Neural progenitor cell (in vitro differentiated cells): ENCODE data around the gene FRS2. TPM values are rescaled to one million over a fixed set of nuclear protein-coding genes. Genes with fewer than 3 reads are reported as not detected.

Source experiments
- DNase-seq: peaks from one replicate; pipeline ENCODE4 v3.0.0-alpha.2; 2016; ENCODE audit warnings: low spot score
- H2AFZ ChIP-seq: fragments of 200-600 bp; sonication (generic); replicated peaks from 2 replicates; pipeline ENCODE4 v1.6.1; 2016; ENCODE audit warnings: antibody characterized with exemption
- H3F3A ChIP-seq: fragments of 200-600 bp; sonication (generic); 2 replicates; pipeline ENCODE4 v1.6.1; 2016; ENCODE audit warnings: antibody characterized with exemption, low read depth
- H3K27ac ChIP-seq: fragments of 200-600 bp; sonication (generic); 2 replicates; pipeline ENCODE4 v1.5.1; 2016; ENCODE audit warnings: mild to moderate bottlenecking
- H3K27me3 ChIP-seq: fragments of 200-600 bp; sonication (generic); 2 replicates; pipeline ENCODE4 v1.6.1; 2016; ENCODE audit warnings: mild to moderate bottlenecking, moderate library complexity
- H3K36me3 ChIP-seq: fragments of 200-600 bp; sonication (generic); 2 replicates; pipeline ENCODE4 v1.5.1; 2016
- H3K4me1 ChIP-seq: fragments of 200-600 bp; sonication (generic); 2 replicates; pipeline ENCODE4 v1.6.1; 2016; ENCODE audit warnings: mixed run types
- H3K4me2 ChIP-seq: fragments of 200-600 bp; sonication (generic); 2 replicates; pipeline ENCODE4 v1.6.1; 2016
- H3K4me3 ChIP-seq: fragments of 200-600 bp; sonication (generic); 2 replicates; pipeline ENCODE4 v1.5.1; 2016
- H3K79me2 ChIP-seq: fragments of 200-600 bp; sonication (generic); 2 replicates; pipeline ENCODE4 v1.6.1; 2016; ENCODE audit warnings: low read depth
- H3K9ac ChIP-seq: fragments of 200-600 bp; sonication (generic); 2 replicates; pipeline ENCODE4 v1.6.1; 2016
- H3K9me3 ChIP-seq: fragments of 200-600 bp; sonication (generic); 2 replicates; pipeline ENCODE4 v1.5.1; 2016; ENCODE audit warnings: low read depth
- H4K20me1 ChIP-seq: fragments of 200-600 bp; sonication (generic); 2 replicates; pipeline ENCODE4 v1.6.1; 2016; ENCODE audit warnings: low read depth
- H3K27ac Mint-ChIP-seq: 3 replicates; pipeline ENCODE4 v1.8.0; 2021; ENCODE audit warnings: mixed read lengths
- H3K27me3 Mint-ChIP-seq: 2 replicates; pipeline ENCODE4 v1.8.0; 2022; ENCODE audit warnings: low read depth, mild to moderate bottlenecking, inconsistent platforms, moderate library complexity, mixed read lengths; ENCODE audit not compliant: insufficient read depth
- H3K36me3 Mint-ChIP-seq: 3 replicates; pipeline ENCODE4 v1.8.0; 2021; ENCODE audit warnings: mixed read lengths
- H3K4me1 Mint-ChIP-seq: 3 replicates; pipeline ENCODE4 v1.8.0; 2021; ENCODE audit warnings: mixed read lengths
- H3K4me3 Mint-ChIP-seq: 3 replicates; pipeline ENCODE4 v1.8.0; 2021; ENCODE audit warnings: mild to moderate bottlenecking, moderate library complexity, mixed read lengths
- H3K9me3 Mint-ChIP-seq: 3 replicates; pipeline ENCODE4 v1.8.0; 2020; ENCODE audit warnings: mixed read lengths
- EZH2 ChIP-seq: fragments of 200-600 bp; sonication (generic); IDR thresholded peaks from 2 replicates; pipeline ENCODE4 v1.6.1; 2017; ENCODE audit warnings: antibody characterized with exemption, mild to moderate bottlenecking, moderate library complexity
- EZH2phosphoT487 ChIP-seq: fragments of 200-600 bp; sonication (generic); IDR thresholded peaks from 2 replicates; pipeline ENCODE4 v1.6.1; 2017; ENCODE audit warnings: antibody characterized with exemption
- total RNA-seq: library from RNA; depleted of rRNA; stranded (reverse); fragments of >200 nt; gene quantifications from 2 replicates; pipeline ENCODE4 v1.2.3, GENCODE V29; 2015; ENCODE audit warnings: low replicate concordance
- TF ChIP-seq, protein P1 (sequence below): fragments of 200-600 bp; sonication (generic); IDR thresholded peaks from 2 replicates; pipeline ENCODE4 v1.5.1; 2017; ENCODE audit warnings: antibody characterized with exemption, mild to moderate bottlenecking

FRS2 gene
- total RNA-seq, 1 donor from 2014 or later, result 128 TPM

DNA sequence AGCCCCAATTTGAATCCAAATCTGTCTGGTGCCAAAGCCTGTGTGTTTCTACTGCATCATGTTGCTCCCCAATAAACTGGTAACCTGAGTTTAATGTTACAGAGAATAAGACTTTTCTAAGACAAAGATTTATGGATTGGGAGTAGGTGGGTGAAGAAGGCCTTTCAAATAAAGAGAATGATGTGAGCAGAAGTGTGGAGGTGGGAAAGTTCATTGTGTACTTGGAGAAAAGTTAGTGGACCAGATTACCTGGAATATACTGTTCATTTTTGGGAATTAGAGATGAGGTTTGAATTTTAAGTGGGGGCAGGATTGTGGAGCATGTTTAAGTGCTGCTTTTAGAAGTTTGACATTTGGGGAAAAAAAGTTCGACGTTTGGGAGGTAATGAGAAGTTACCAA lies 3.1 kb downstream of the FRS2 start:
- Mint-ChIP-seq H3K4me3 (no peak overlapping the region), H3K9me3 (no peaks in the 10 kb centered on the region), H3K4me1 (peaks cover 49% of the 10 kb centered on the region), H3K36me3 (peaks cover 5% of the 10 kb centered on the region), H3K27ac (no peak overlapping the region), H3K27me3 (peaks cover 2% of the 10 kb centered on the region)
- TF ChIP-seq EZH2phosphoT487 (no peak), EZH2 (no peak)
- TF ChIP-seq, protein P1, sequence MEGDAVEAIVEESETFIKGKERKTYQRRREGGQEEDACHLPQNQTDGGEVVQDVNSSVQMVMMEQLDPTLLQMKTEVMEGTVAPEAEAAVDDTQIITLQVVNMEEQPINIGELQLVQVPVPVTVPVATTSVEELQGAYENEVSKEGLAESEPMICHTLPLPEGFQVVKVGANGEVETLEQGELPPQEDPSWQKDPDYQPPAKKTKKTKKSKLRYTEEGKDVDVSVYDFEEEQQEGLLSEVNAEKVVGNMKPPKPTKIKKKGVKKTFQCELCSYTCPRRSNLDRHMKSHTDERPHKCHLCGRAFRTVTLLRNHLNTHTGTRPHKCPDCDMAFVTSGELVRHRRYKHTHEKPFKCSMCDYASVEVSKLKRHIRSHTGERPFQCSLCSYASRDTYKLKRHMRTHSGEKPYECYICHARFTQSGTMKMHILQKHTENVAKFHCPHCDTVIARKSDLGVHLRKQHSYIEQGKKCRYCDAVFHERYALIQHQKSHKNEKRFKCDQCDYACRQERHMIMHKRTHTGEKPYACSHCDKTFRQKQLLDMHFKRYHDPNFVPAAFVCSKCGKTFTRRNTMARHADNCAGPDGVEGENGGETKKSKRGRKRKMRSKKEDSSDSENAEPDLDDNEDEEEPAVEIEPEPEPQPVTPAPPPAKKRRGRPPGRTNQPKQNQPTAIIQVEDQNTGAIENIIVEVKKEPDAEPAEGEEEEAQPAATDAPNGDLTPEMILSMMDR, result no peak
- H3F3A ChIP-seq, result peaks cover 56% of the 10 kb centered on the region
- H3K4me3 ChIP-seq, result no peak overlapping the region
- peaks cover 57% of the 10 kb centered on the region for H3K4me1 ChIP-seq
- peaks cover 80% of the 10 kb centered on the region for H3K79me2 ChIP-seq
- no peaks in the 10 kb centered on the region for H3K36me3 ChIP-seq
- no peaks in the 10 kb centered on the region for H3K9me3 ChIP-seq
- DNase-seq, result no peak
- no peak overlapping the region for H3K27ac ChIP-seq
- H3K4me2 ChIP-seq, result peak overlapping the region; percentile 94
- H2AFZ ChIP-seq, result no peak overlapping the region
- peaks cover 64% of the 10 kb centered on the region for H4K20me1 ChIP-seq
- no peaks in the 10 kb centered on the region for H3K27me3 ChIP-seq
- no peak overlapping the region for H3K9ac ChIP-seq

DNA sequence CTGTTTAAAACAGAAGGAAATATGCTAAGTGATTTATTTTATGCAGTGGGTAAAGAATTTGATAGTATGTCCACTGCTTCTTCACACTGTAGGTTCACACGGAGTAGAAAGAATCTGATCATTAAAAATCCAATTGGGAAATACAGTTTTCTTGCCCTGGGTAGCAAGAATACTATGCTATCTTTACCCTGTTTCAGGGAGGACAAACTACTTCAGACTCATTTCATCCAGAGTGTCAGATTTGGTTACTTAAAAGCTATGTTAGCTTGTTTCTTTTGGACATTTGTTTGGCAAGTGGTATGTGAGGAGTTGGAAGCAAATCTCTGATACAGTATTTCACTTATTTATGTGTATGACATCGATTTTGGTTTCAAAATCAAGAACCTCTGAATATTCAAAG lies 4.3 kb downstream of the FRS2 start:
- no peak for DNase-seq
- Mint-ChIP-seq H3K4me1 (peaks cover 49% of the 10 kb centered on the region), H3K4me3 (no peak overlapping the region), H3K9me3 (peaks cover 3% of the 10 kb centered on the region), H3K27me3 (peaks cover 2% of the 10 kb centered on the region), H3K36me3 (peaks cover 11% of the 10 kb centered on the region), H3K27ac (peak overlapping the region; percentile 39)
- H3F3A ChIP-seq, result peaks cover 52% of the 10 kb centered on the region
- no peak overlapping the region for H2AFZ ChIP-seq
- H4K20me1 ChIP-seq, result peaks cover 69% of the 10 kb centered on the region
- H3K27ac ChIP-seq, result peak overlapping the region; percentile 89
- peaks cover 92% of the 10 kb centered on the region for H3K79me2 ChIP-seq
- peak overlapping the region; percentile 25 for H3K4me3 ChIP-seq
- H3K4me2 ChIP-seq, result peak overlapping the region; percentile 94
- TF ChIP-seq EZH2 (no peak), EZH2phosphoT487 (no peak)
- TF ChIP-seq, protein P1, result no peak
- no peaks in the 10 kb centered on the region for H3K27me3 ChIP-seq
- peaks cover 53% of the 10 kb centered on the region for H3K4me1 ChIP-seq
- no peaks in the 10 kb centered on the region for H3K36me3 ChIP-seq
- no peak overlapping the region for H3K9ac ChIP-seq
- no peaks in the 10 kb centered on the region for H3K9me3 ChIP-seq

DNA sequence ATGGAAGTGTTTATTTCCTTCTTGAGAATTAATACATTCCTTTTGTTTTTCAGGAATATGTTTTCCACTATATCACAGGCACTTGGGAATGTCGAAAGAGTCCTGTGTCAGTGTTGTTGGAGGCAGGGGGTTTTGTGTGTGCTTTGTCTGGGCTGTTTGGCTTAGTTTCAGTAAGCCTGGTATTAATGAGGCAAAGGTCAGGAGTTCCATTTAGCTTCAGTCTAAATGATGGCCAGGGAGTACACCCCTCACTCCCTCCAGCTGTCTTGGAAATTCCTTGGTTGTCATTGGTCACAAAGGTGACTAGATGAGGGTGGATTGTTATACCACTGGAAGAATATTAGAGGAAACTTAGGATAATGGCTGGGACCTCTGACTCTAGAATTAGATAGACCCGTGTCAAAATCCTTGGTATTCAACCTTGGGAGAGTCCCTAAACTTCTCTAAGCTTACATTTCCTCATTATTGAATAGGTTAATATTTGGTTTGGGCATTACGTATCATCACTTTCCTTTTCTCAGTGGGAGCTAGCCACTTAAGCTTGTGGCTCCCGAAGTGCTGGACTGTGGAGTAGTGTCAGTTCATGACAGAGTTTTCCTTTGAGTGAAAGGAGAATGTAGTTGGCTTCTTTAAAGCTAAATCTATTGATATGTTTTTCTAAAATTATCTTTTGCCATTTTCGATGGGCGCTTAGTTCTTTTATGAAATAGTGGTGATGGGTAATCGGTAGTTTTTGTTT lies 5.2 kb downstream of the FRS2 start:
- H3K9ac ChIP-seq, result no peak overlapping the region
- no peaks in the 10 kb centered on the region for H3K36me3 ChIP-seq
- peak overlapping the region; percentile 91 for H3K27ac Mint-ChIP-seq
- H3K27me3 ChIP-seq, result no peaks in the 10 kb centered on the region
- peak; percentile 88 for DNase-seq
- peaks cover 2% of the 10 kb centered on the region for H3K27me3 Mint-ChIP-seq
- peaks cover 19% of the 10 kb centered on the region for H3K36me3 Mint-ChIP-seq
- peak overlapping the region; percentile 89 for H3K27ac ChIP-seq
- TF ChIP-seq, protein P1, result no peak
- TF ChIP-seq EZH2phosphoT487, result no peak
- TF ChIP-seq EZH2, result no peak
- peak overlapping the region; percentile 94 for H3K4me2 ChIP-seq
- H3K4me3 ChIP-seq, result peak overlapping the region; percentile 25
- peaks cover 53% of the 10 kb centered on the region for H3K4me1 ChIP-seq
- peaks cover 100% of the 10 kb centered on the region for H3K79me2 ChIP-seq
- H4K20me1 ChIP-seq, result peaks cover 76% of the 10 kb centered on the region
- no peaks in the 10 kb centered on the region for H3K9me3 ChIP-seq
- H3K4me3 Mint-ChIP-seq, result peak overlapping the region; percentile 20
- peaks cover 43% of the 10 kb centered on the region for H3F3A ChIP-seq
- no peak overlapping the region for H2AFZ ChIP-seq
- peaks cover 46% of the 10 kb centered on the region for H3K4me1 Mint-ChIP-seq
- H3K9me3 Mint-ChIP-seq, result peaks cover 12% of the 10 kb centered on the region
